Duodenal mucosa (tissue), 2 donors: ENCODE measurements around the gene AUNIP.

Source experiments
- H3K27ac ChIP-seq: one replicate; pipeline ENCODE4 v1.7.0; 2013; ENCODE audit warnings: low read depth, low read length
- H3K27me3 ChIP-seq, 2 donors: one replicate each; pipeline ENCODE4 v1.7.0; 2013; ENCODE audit warnings: low read length in 2 of 2, control low read depth in 1 of 2; ENCODE audit not compliant: insufficient read depth in 2 of 2, control insufficient read depth in 1 of 2
- H3K36me3 ChIP-seq, 2 donors: one replicate each; pipeline ENCODE4 v1.7.0; 2013; ENCODE audit warnings: low read length in 2 of 2, control low read depth in 1 of 2; ENCODE audit not compliant: insufficient read depth in 2 of 2, control insufficient read depth in 1 of 2
- H3K4me1 ChIP-seq, 2 donors: one replicate each; pipeline ENCODE4 v1.7.0; 2013; ENCODE audit warnings: low read length in 2 of 2, control low read depth in 1 of 2; ENCODE audit not compliant: insufficient read depth in 2 of 2, control insufficient read depth in 1 of 2
- H3K4me3 ChIP-seq, 2 donors: one replicate each; pipeline ENCODE4 v1.7.0; 2013; ENCODE audit warnings: low read length in 2 of 2, low read depth in 1 of 2
- H3K9ac ChIP-seq, 2 donors: one replicate each; pipeline ENCODE4 v1.7.0; 2013; ENCODE audit warnings: low read length in 2 of 2, low read depth in 1 of 2
- H3K9me3 ChIP-seq, 2 donors: one replicate each; pipeline ENCODE4 v1.7.0; 2013; ENCODE audit warnings: low read length in 2 of 2, control low read depth in 1 of 2; ENCODE audit not compliant: control insufficient read depth in 1 of 2

Gene AUNIP

GRCh38 chr1:25811384-25812082, 47.7 kb downstream of the AUNIP start:
- peaks cover 10 to 32% of the 10 kb centered on the region in 2 donors for H3K4me1 ChIP-seq
- H3K36me3 ChIP-seq = peaks cover 8 to 19% of the 10 kb centered on the region in 2 donors
- H3K9me3 ChIP-seq = no peaks in the 10 kb centered on the region
- H3K9ac ChIP-seq = no peak overlapping the region
- no peak overlapping the region for H3K4me3 ChIP-seq
- H3K27ac ChIP-seq = no peak overlapping the region
- no peaks in the 10 kb centered on the region for H3K27me3 ChIP-seq

GRCh38 chr1:25810341-25811299, 48.6 kb downstream of the AUNIP start:
- Histone ChIP-seq H3K27ac (no peak overlapping the region), H3K9ac (no peak overlapping the region), H3K4me1 (peaks cover 10 to 32% of the 10 kb centered on the region in 2 donors)

GRCh38 chr1:25809929-25810328, 49.3 kb downstream of the AUNIP start:
- H3K4me3 ChIP-seq = no peak overlapping the region
- H3K36me3 ChIP-seq = peaks cover 8 to 28% of the 10 kb centered on the region in 2 donors
- no peaks in the 10 kb centered on the region for H3K27me3 ChIP-seq
- no peaks in the 10 kb centered on the region for H3K9me3 ChIP-seq
- peaks cover 10 to 32% of the 10 kb centered on the region in 2 donors for H3K4me1 ChIP-seq
- no peak overlapping the region for H3K9ac ChIP-seq
- no peak overlapping the region for H3K27ac ChIP-seq

More at GRCh38 chr1:25810341-25811299, 48.6 kb downstream of the AUNIP start:
- no peak overlapping the region for H3K4me3 ChIP-seq
- H3K27me3 ChIP-seq = no peaks in the 10 kb centered on the region
- H3K9me3 ChIP-seq = no peaks in the 10 kb centered on the region
- H3K36me3 ChIP-seq = peaks cover 8 to 22% of the 10 kb centered on the region in 2 donors

- peaks cover 10 to 32% of the 10 kb centered on the region in 2 donors for H3K4me1 ChIP-seq
- H3K36me3 ChIP-seq = peaks cover 8 to 29% of the 10 kb centered on the region in 2 donors
- H3K27ac ChIP-seq = no peak overlapping the region
- H3K9me3 ChIP-seq = no peaks in the 10 kb centered on the region
- no peaks in the 10 kb centered on the region for H3K27me3 ChIP-seq
- H3K9ac ChIP-seq = no peak overlapping the region
- H3K4me3 ChIP-seq = no peak overlapping the region
Observed at GRCh38 chr1:25809283-25809926, 49.9 kb downstream of the AUNIP start.

DNA sequence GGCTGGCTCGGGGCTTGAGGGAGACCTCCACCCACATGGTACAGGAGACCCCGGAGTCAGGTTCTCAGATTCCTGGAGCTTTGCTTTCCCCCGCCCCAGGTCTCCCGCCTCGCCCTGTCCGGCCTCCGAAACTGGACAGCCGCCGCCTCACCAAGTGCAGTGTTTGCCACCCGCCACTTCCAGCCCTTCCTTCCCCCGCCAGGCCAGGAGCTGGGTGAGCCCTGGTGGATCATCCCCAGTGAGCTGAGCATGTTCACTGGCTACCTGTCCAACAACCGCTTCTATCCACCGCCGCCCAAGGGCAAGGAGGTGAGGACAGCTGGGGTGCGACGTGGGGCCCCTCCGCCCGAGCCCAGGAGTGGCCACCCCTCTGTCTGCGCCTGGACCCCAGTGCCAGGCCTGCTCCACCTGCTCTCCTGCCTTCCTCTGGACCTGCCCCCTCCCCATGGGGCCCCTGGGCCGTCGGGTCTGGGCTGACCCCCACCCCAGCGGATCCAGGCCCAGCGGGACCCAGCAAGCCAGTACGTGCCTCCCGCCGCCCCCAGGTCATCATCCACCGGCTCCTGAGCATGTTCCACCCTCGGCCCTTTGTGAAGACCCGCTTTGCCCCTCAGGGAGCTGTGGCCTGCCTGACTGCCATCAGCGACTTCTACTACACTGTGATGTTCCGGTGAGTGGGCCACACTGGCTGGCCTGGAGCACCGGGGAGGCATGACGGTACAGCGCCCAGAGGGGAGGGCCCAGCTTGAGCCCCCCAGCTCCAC, 50.6 kb downstream of the AUNIP start:
- Histone ChIP-seq H3K4me3 (no peak overlapping the region), H3K9ac (no peak overlapping the region), H3K27me3 (no peaks in the 10 kb centered on the region), H3K27ac (no peak overlapping the region), H3K4me1 (peaks cover 10 to 32% of the 10 kb centered on the region in 2 donors), H3K36me3 (peaks cover 8 to 22% of the 10 kb centered on the region in 2 donors), H3K9me3 (no peaks in the 10 kb centered on the region)

DNA sequence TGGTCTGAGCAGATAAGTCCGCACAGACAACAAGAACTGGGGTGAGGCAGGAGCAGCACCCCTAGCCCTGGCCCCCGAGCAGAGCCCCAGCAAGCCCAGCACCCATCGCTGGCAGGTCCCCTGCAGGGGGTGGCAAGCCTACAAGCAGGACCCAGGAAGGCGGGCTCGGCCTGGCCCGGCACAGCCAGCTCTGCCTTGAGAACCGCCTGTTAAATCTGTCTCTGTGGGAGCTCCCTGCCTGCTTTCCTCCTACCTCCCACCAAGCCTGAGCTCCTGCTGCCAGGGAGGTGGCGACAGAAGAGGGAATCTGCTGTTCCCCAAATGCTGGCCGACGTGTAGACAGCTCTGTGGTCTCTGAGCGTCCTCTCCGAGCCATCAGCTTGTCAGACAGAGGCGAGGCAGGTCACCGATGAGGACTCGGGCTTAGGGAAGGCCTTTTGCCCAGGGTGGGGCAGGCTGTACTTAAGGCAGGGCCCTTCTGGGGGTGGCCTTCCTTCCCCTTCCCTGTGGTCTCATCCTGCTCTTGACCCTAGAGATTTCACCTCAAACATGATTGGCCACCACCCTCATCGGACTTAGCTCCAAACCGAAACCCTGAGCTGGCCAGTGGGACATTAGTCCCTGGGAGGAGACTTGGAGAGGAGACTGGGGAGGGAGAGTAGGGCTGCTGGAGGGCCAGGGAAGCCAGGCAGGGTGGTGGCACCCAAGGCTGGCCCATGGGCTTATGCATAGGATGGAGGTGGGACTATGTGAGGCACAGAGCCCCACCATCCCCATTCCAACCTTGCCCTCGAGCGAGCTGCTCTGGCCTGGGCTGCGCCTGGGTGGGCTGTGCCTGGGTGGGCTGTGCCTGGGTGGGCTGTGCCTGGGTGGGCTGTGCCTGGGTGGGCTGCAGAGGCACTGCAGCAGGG, 51.5 kb downstream of the AUNIP start:
- H3K27ac ChIP-seq = no peak overlapping the region

DNA sequence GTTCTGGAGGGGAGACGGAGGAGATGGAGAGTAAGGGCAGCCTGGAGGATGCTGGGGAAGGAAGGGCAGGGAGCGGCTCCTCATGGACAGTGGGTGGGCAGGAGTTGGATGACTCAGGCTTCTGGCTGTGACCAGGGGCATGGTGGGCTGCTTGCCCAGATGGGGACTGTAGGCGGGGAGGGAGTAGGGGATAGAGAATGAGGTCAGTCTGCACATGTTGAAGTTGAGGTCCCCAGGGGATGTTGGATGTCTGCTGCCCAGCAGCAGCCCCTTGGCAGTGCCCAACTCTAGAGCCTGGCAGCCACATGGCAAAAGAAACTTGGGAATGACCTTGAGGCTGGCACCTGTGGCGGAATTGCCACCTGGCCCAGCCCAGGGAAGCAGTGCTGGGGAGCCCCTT, 52.8 kb downstream of the AUNIP start:
- H3K4me1 ChIP-seq = peaks cover 10 to 36% of the 10 kb centered on the region in 2 donors
- no peak overlapping the region for H3K27ac ChIP-seq
- H3K9me3 ChIP-seq = no peaks in the 10 kb centered on the region
- H3K36me3 ChIP-seq = peaks cover 8 to 18% of the 10 kb centered on the region in 2 donors
- no peaks in the 10 kb centered on the region for H3K27me3 ChIP-seq
- no peak overlapping the region for H3K9ac ChIP-seq
- no peak overlapping the region for H3K4me3 ChIP-seq

More for the DNA sequence above, 51.5 kb downstream of the AUNIP start:
- peaks cover 8 to 21% of the 10 kb centered on the region in 2 donors for H3K36me3 ChIP-seq
- H3K9ac ChIP-seq = no peak overlapping the region
- no peaks in the 10 kb centered on the region for H3K9me3 ChIP-seq
- peaks cover 10 to 35% of the 10 kb centered on the region in 2 donors for H3K4me1 ChIP-seq
- H3K4me3 ChIP-seq = no peak overlapping the region
- no peaks in the 10 kb centered on the region for H3K27me3 ChIP-seq

GRCh38 chr1:25805863-25806225, 53.4 kb downstream of the AUNIP start:
- Histone ChIP-seq H3K9ac (no peak overlapping the region), H3K4me1 (peaks cover 10 to 35% of the 10 kb centered on the region in 2 donors), H3K9me3 (no peaks in the 10 kb centered on the region), H3K27me3 (no peaks in the 10 kb centered on the region), H3K27ac (no peak overlapping the region), H3K36me3 (peaks cover 8 to 15% of the 10 kb centered on the region in 2 donors), H3K4me3 (no peak overlapping the region)
